Stimulated activated CD4-positive, alpha-beta T cell treated with anti-CD3 and anti-CD28 coated beads, Interleukin-1b, Interleukin-23, amount 100 ng/mL, for 1 hour (primary cell): ENCODE measurements around the gene TENT4A.
"Not testable (repeated sequence)": the region's sequence is repeated elsewhere in the genome, so short reads cannot be mapped to it uniquely, and the experiment has no call there.

ENCODE experiments used
- DNase-seq, 2 donors: peaks; one replicate each; pipeline ENCODE4 v3.0.0-alpha.2; 2020; ENCODE audit warnings: low read depth in 2 of 2

The TENT4A gene

DNA sequence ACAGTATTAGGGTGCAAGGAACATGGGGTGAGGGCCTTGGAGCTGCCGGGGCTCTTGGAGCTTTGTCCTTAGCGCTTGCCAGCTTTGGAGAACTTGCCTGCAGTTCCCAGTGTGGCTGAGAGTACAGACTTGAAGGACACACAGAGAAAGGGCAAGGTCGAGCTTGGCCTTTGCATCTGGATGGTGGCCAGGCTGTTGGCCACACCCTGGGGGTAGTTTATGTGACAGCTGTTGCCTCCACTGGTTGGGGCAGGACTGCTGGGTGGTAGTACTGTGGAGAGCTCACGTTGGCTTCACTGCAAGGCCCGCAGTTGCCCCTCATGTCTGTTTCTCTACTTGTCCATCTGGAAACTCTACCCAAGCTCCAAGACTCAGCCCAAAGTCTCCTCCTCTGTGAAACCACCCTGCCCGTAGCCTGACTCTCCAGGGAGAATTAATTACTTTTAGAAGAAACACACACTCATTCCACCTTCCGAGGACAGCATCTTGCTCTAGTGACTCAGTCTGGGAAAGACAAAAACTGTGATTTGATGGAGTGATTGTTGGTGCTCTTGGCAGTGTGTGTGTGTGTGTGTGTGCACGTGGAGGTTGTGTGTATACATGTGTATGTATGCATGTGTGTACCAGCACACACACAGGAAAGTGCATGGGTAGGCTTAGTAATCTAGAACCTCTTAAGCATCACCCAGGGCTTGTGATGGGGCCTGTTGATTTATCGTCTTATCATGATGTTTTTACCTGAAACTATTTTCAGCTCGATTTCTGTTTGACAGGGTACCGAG lies 57.8 kb downstream of the TENT4A start:
- no peak for DNase-seq

GRCh38 chr5:6772886-6773285 lies 59.7 kb downstream of the TENT4A start:
- DNase-seq = no peak

DNA sequence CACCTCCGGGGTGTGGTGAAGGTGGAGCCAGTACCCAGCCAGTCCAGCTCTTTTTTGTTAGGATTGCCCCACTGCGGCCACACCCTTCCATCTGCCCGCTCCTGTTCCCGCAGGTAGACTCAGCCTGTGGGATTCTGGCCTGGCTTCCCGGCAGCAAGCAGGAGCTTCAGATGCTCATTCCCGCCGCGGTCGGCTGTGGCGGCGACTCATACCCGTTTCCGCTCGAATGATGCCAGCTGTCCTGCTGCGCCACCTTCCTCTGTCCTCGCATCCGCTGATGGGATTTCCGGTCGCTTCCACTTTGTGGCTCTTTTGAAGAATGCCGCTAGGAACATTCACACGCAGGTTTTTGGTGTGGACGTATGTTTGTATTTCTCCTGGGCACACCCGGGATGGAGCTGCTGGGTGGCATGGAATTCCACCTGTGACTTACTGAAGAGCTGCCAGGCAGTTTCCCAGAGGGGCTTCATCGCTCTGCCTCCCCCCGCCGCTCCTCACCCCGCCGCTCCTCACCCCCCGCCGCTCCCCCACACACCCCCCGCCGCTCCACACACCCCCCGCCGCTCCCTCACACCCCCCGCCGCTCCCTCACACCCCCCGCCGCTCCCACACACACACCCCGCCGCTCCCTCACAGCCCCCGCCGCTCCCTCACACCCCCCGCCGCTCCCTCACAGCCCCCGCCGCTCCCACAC lies 60.3 kb downstream of the TENT4A start:
- no peak for DNase-seq

DNA sequence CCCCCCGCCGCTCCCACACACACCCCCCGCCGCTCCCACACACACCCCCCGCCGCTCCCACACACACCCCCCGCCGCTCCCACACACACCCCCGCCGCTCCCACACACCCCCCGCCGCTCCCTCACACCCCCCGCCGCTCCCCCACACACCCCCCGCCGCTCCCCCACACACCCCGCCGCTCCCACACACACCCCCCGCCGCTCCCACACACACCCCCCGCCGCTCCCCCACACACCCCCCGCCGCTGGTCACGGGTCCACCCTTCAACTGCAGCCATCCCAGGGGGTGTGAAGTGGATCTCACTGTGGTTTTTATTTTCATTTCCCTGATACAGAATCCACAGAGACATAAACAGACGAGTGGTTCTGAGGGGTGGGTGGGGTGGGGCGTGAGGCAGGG lies 61.0 kb downstream of the TENT4A start:
- not testable (repeated sequence) for DNase-seq

DNA sequence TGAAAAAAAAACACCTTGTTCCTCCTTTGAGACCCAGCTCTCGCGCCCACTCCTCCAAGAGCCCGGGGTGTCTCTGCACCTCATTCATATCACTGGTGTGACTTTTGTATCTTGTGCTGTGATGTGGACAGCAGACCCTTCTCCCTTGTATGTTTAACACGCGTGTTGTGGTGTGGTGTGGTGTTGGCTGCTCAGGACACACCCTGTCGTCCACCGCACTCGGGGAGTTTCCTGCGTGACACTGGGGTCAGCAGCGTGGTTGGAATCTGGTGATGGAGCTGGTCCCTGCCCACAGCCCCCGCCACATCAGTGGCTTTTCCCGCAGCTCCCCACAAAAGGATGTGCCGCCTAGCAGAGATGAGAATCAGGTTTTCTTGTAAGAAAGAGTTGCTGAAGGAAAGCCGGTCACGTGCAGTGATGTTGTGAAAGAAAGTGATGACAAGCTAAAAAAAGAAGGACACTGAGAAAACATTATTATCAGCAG lies 61.5 kb downstream of the TENT4A start:
- no peak for DNase-seq

DNA sequence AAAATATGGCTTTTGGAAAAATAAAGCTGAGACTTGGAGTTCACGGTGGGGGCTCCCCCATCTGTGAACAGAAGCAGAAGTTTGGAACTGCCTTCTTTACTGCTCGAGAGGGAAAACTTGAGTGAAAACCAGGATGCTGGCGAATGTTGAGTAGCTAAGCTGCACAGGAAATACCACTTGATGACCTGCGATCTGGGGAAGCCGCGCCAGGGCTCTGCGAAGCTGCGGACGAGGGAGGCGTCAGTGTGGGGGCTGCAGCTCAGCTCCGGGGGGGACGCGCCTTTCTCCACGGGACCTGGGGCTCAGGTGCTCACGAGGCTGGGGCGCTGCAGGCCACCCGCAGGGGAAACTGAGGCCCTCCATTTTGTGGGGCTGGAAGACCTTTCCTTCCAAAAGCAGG lies 62.3 kb downstream of the TENT4A start:
- DNase-seq = no peak

- no peak for DNase-seq
Observed at GRCh38 chr5:6780802-6781391, 67.7 kb downstream of the TENT4A start.

DNA sequence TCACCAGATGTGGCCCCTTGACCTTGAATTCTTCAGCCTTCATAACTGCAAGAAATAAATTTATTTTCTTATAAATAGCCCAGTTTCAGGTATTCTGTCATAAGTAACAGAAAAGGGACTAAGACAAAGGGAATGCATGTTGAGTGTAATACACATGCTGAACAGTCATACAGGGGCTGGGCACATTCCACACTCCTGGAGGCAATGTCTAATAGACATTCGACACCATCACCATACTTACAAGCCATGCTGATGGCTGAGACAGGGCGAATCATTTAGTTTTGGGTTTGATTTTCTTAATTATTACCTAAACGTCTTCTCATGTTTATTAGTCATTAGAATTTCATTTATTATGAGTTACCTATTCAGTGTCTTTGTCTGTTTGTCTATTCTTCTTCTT lies 68.5 kb downstream of the TENT4A start:
- no peak for DNase-seq

DNA sequence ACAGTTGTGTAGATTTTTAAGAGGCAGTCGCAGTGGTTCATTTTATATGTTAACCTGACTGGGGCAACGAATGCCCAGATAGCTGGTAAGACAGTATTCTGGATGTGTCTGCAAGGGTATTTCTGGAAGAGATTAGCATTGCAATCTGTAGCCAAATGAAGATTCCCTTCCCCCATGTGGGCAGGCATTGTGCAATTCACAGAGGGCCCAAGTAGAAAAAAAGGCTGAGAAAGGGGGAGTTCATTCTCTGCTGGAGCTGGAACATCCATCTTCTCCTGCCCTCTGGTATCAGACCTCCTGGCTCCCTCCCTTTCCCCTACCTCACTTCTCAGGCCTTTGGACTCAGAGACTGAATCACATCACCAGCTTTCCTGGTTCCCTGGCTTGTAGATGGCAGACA lies 70.6 kb downstream of the TENT4A start:
- no peak for DNase-seq

DNA sequence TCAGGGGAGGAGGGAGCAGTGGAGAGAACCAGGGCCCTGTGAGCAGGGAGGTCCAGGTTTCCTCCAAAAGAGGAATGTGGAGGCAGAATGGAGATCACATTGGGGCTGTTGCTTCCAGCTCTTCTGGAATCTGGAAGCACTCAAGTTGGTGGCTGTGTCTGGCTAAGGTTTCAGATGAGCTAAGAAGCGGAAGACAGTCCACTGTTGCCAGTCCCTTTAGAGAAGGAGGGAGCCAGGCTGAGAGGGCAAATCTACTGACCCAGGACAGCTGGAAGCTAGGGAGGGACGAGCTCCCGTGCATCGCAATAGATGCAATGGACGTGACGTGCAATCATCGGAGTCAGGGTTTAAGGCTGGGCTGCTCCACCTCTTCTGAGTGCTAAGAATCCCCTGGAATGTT lies 71.2 kb downstream of the TENT4A start:
- no peak for DNase-seq

- no peak for DNase-seq
Observed at GRCh38 chr5:6785161-6785860, 72.1 kb downstream of the TENT4A start.

- DNase-seq = no peak
Observed at GRCh38 chr5:6785861-6786180, 72.6 kb downstream of the TENT4A start.

- DNase-seq = no peak
Observed at GRCh38 chr5:6786786-6787495, 73.7 kb downstream of the TENT4A start.

DNA sequence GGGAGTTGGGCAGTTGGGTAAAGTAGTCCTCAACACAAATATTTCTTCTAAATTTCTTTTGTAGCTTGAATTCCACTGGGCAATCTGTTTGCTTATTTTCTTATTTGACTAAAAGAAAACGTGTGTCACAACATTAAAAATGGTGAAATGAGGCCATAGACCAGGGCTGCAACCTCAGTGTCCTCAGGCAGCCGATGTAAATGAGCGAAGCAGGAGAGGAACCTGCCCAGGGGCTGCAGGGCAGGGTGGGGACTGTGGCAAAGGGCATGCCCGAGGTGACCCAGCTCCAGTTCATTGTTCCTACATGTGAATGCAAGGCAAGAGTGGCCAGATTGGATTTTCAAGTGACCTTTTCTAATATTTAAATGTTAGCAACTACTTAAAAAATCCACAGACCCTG lies 74.7 kb downstream of the TENT4A start:
- DNase-seq = no peak

GRCh38 chr5:6788439-6788838 lies 75.2 kb downstream of the TENT4A start:
- no peak for DNase-seq

DNA sequence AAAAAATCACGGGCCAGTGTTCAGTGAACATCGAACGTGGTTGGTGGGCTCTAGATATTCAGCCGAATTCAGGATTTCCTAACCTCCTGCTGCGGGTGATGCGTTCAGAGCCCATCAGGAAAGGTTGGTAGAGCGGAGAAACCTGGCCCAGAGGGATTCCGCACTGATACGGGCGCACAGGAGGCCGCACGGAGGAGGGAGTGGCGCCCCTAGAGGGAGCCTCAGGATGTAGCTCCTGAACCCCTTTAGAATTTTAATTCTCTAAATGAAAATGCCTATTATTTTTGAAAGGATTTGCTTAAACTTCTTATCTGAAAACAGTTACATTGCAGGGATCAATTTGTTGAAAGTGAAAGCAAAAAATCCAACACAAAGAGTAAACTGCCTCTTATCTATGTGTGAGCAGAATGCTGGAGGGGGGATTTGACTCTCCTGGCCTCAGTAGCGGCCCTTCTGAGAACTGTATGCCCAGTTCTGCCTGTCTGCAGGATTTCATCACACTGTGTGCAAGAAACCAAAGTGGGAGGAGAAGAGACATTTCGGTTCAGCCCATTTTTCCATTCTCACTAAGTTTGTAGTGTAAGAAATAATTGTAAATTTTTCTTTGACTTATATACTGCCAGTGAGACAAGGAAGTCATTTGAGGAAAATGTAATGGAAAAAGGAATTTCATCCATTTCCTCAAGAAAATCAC lies 75.9 kb downstream of the TENT4A start:
- DNase-seq = no peak

GRCh38 chr5:6790346-6790865 lies 77.2 kb downstream of the TENT4A start:
- no peak for DNase-seq

- no peak for DNase-seq
Observed at GRCh38 chr5:6791031-6791430, 77.8 kb downstream of the TENT4A start.

DNA sequence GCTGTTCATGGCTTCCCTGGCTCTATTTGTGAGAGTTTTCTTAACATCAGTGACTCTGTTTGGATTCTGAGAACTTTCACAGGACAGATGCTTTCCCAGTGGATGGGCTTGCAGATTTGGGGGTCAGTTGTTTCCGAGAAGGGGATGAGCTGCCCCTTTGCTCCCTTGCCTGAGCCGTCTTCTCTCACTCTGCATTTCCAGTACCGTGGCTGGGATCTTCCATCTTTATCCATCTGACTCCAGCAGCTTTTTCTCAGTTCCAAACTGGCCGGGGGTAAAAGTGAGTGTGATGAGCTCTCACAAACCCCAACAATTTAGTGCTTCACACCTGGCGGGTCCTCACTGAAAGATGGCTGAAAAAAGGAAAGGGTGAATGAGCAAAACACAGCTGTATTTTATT lies 79.1 kb downstream of the TENT4A start:
- no peak for DNase-seq

GRCh38 chr5:6792911-6793471 lies 79.8 kb downstream of the TENT4A start:
- no peak for DNase-seq

GRCh38 chr5:6801236-6801635 lies 88.0 kb downstream of the TENT4A start:
- DNase-seq = no peak
